GM06990 (cell line): ENCODE results near the gene FEZF1.
"Not testable (repeated sequence)": the region's sequence is repeated elsewhere in the genome, so short reads cannot be mapped to it uniquely, and the experiment has no call there.

Experiments
- DNase-seq: peaks from one replicate; pipeline ENCODE4 v3.0.0-alpha.2; 2011; ENCODE audit not compliant: insufficient read length; ENCODE audit errors: extremely low read depth
- H3K27me3 ChIP-seq: replicated peaks from 2 replicates; pipeline ENCODE4 v1.6.0; 2011; ENCODE audit warnings: low read length; ENCODE audit not compliant: control insufficient read depth, insufficient read depth
- H3K36me3 ChIP-seq: 2 replicates; pipeline ENCODE4 v1.5.1; 2011; ENCODE audit warnings: low read length; ENCODE audit not compliant: control insufficient read depth, insufficient read depth
- H3K4me3 ChIP-seq: replicated peaks from 2 replicates; pipeline ENCODE4 v1.5.1; 2011; ENCODE audit warnings: low read depth, mild to moderate bottlenecking, control low read depth, low read length
- TF ChIP-seq, protein P1 (sequence below): IDR thresholded peaks from 2 replicates; pipeline ENCODE4 v1.5.1; 2011; ENCODE audit warnings: low read length, control low read depth, mild to moderate bottlenecking, inconsistent platforms; ENCODE audit not compliant: insufficient read depth, poor library complexity, severe bottlenecking

The FEZF1 gene

DNA sequence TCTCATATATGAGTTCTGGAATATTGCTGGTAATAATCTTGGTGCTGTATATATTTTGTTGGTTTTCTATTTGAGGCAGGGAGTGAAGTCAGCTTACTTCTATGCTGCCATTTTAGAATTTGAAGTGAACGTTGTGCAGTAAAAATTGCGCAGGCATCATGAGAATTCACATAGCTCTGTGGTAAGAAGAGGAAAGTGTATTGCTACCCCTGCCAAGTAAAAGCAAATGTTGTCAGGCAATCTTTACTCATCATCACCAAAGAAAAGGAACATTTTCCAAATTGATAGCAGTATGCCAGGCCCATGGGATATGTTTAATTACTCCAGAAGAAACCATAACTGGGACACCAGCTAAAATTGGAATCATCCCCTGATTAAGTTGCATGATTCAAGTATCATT lies 13.4 kb downstream of the FEZF1 start:
- Histone ChIP-seq H3K36me3 (no peaks in the 10 kb centered on the region), H3K27me3 (no peaks in the 10 kb centered on the region), H3K4me3 (no peak overlapping the region)
- TF ChIP-seq, protein P1, sequence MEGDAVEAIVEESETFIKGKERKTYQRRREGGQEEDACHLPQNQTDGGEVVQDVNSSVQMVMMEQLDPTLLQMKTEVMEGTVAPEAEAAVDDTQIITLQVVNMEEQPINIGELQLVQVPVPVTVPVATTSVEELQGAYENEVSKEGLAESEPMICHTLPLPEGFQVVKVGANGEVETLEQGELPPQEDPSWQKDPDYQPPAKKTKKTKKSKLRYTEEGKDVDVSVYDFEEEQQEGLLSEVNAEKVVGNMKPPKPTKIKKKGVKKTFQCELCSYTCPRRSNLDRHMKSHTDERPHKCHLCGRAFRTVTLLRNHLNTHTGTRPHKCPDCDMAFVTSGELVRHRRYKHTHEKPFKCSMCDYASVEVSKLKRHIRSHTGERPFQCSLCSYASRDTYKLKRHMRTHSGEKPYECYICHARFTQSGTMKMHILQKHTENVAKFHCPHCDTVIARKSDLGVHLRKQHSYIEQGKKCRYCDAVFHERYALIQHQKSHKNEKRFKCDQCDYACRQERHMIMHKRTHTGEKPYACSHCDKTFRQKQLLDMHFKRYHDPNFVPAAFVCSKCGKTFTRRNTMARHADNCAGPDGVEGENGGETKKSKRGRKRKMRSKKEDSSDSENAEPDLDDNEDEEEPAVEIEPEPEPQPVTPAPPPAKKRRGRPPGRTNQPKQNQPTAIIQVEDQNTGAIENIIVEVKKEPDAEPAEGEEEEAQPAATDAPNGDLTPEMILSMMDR: no peak
- no peak for DNase-seq

DNA sequence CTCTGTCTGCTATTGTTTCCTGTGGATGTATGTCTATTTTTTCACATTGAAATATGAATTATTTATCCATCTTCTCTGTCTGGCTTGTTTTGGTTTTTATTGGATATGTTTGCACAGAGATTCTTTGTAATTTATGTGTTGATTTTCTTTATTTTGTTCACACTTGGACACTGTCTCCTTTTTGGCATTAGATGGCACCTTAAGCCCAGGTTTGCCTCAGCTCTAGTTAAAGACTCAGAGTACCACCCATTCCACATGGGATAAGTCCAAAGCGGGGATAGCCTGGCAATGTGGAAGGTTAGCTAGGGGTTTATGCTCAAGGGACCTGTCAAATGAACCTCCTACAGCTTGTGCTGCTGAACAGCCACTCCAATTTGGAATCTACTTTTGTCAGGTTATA lies 14.1 kb downstream of the FEZF1 start:
- H3K4me3 ChIP-seq: no peak overlapping the region
- H3K27me3 ChIP-seq: no peaks in the 10 kb centered on the region
- TF ChIP-seq, protein P1: no peak
- H3K36me3 ChIP-seq: no peaks in the 10 kb centered on the region
- DNase-seq: no peak

DNA sequence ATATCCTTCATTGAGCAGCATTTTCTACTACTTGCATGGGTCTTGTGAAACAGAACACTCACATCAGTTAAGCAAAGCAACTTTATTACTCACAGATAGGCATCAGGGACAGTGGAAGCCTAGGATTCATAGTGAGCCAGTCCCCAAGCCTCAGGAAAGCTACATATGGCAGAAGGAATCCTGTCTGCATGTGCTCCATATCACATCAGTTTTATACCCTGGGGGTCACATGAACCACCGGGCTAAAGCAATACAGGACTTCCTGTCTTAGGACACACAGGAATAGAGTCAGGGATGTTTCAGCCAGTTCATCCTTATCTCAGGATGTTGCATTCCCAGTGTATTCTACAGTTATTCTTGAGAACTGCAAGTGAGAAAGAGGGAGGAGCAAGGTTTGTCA lies 15.1 kb downstream of the FEZF1 start:
- TF ChIP-seq, protein P1: no peak
- no peak overlapping the region for H3K4me3 ChIP-seq
- H3K27me3 ChIP-seq: no peaks in the 10 kb centered on the region
- no peaks in the 10 kb centered on the region for H3K36me3 ChIP-seq
- DNase-seq: no peak

DNA sequence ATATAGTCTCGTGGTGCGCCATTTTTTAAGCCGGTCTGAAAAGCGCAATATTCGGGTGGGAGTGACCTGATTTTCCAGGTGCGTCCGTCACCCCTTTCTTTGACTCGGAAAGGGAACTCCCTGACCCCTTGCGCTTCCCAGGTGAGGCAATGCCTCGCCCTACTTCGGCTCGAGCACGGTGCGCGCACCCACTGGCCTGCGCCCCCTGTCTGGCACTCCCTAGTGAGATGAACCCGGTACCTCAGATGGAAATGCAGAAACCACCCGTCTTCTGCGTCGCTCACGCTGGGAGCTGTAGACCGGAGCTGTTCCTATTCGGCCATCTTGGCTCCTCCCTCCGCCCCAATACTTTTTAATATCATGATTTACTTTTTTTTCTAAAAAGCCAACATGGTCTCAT lies 19.9 kb downstream of the FEZF1 start:
- not testable (repeated sequence) for H3K27me3 ChIP-seq, H3K4me3 ChIP-seq, H3K36me3 ChIP-seq, DNase-seq

DNA sequence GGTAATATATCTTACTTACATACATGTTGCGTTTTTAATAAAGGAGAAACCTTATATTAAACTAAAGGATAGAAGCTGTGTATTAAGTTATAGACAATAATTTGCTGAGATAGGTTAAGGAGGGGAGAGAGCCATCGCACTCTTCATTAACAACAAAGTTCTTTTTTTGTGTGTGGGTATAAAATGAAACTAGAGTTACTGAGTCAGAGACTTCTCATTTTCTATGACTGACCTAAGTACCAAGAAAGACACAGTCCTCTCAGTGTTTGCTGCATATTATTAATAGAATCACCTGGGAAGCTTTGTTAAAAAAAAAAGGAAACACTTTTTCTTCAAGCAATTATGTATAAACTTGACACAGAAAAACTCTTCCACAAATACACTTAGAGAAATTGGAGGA lies 31.4 kb downstream of the FEZF1 start:
- Histone ChIP-seq H3K36me3 (no peaks in the 10 kb centered on the region), H3K27me3 (no peaks in the 10 kb centered on the region), H3K4me3 (no peak overlapping the region)
- DNase-seq: no peak
- TF ChIP-seq, protein P1: no peak

DNA sequence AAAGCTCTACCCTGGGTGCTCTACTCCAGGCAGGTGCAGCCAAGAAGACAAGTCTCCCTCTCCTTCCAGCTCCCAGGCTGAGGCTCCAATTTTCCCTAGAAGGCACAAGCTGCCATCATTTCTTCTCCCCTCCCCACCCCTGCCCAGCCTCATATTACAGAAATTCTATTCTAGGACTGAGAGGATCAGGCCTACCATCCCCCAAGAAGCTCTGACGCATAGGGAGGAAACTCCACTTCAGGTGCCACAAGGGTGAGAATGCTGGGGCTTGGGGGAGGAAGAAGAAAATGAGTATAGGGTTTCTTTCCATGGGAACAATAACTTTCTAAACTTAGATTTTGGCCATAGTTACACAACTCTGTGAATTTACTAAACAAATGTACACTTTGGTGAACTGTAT lies 35.3 kb downstream of the FEZF1 start:
- H3K36me3 ChIP-seq: no peaks in the 10 kb centered on the region
- DNase-seq: no peak
- no peak overlapping the region for H3K4me3 ChIP-seq
- TF ChIP-seq, protein P1: no peak
- no peaks in the 10 kb centered on the region for H3K27me3 ChIP-seq
